ENCODE results near the gene TKFC.

TKFC gene

GRCh38 chr11:61325649-61326414 lies 7.2 kb upstream of the TKFC start:
- no peak for DNase-seq

- DNase-seq = no peak
Observed at GRCh38 chr11:61327669-61328071, 5.4 kb upstream of the TKFC start.

GRCh38 chr11:61328351-61328750 lies 4.7 kb upstream of the TKFC start:
- DNase-seq = no peak

- DNase-seq = no peak
Observed at GRCh38 chr11:61329871-61330270, 3.2 kb upstream of the TKFC start.

- DNase-seq = peak; percentile 48
Observed at GRCh38 chr11:61331651-61332050, 1.4 kb upstream of the TKFC start.

- peak; percentile 50 for DNase-seq
Observed at GRCh38 chr11:61332281-61332796, 689 bp upstream of the TKFC start.

GRCh38 chr11:61333550-61334433 lies 764 bp downstream of the TKFC start:
- peak; percentile 69 for DNase-seq

GRCh38 chr11:61334434-61335354 lies 1.7 kb downstream of the TKFC start:
- peak; percentile 29 for DNase-seq

GRCh38 chr11:61335355-61335710 lies 2.3 kb downstream of the TKFC start:
- peak; percentile 67 for DNase-seq

GRCh38 chr11:61336171-61336935 lies 3.3 kb downstream of the TKFC start:
- DNase-seq = peak; percentile 92

GRCh38 chr11:61337706-61338470 lies 4.9 kb downstream of the TKFC start:
- DNase-seq = no peak

- DNase-seq = no peak
Observed at GRCh38 chr11:61338783-61339489, 5.9 kb downstream of the TKFC start.

- DNase-seq = no peak
Observed at GRCh38 chr11:61339490-61339878, 6.5 kb downstream of the TKFC start.

GRCh38 chr11:61340979-61341378 lies 8.0 kb downstream of the TKFC start:
- DNase-seq = no peak

- DNase-seq = no peak
Observed at GRCh38 chr11:61341706-61342105, 8.7 kb downstream of the TKFC start.

GRCh38 chr11:61342207-61342803 lies 9.3 kb downstream of the TKFC start:
- no peak for DNase-seq

GRCh38 chr11:61343792-61344745 lies 11.0 kb downstream of the TKFC start:
- DNase-seq = no peak

GRCh38 chr11:61345170-61345610 lies 12.2 kb downstream of the TKFC start:
- DNase-seq = no peak
